GM23338 (cell line): ENCODE data around the gene IMMP2L.

Source experiments
- CREB1 ChIP-seq: fragments of 250-450 bp; sonication (Bioruptor Pico); IDR thresholded peaks from 2 replicates; pipeline ENCODE4 v1.5.0; 2020; ENCODE audit warnings: low read depth, mild to moderate bottlenecking, moderate library complexity
- CTCF ChIP-seq, 2 experiments: fragments of 200-600 bp in 1 of 2; sonication (generic) in 1 of 2; conservative IDR thresholded peaks; 2 replicates each; pipeline versions ENCODE4 v1.5.1 to v1.6.1; 2016 to 2017; ENCODE audit warnings: antibody characterized with exemption in 2 of 2, low read depth in 2 of 2, mild to moderate bottlenecking in 2 of 2, moderate library complexity in 1 of 2
- EZH2 ChIP-seq: fragments of 200-600 bp; sonication (generic); IDR thresholded peaks from one replicate; pipeline ENCODE4 v1.8.0; 2017; ENCODE audit warnings: antibody characterized with exemption, mild to moderate bottlenecking, low read depth; ENCODE audit not compliant: unreplicated experiment
- POLR2AphosphoS5 ChIP-seq: IDR thresholded peaks from 2 replicates; pipeline ENCODE4 v1.6.1; 2016; ENCODE audit warnings: antibody characterized with exemption, low read depth
- REST ChIP-seq: IDR thresholded peaks from one replicate; pipeline ENCODE4 v1.6.1; 2018; ENCODE audit warnings: antibody characterized with exemption; ENCODE audit not compliant: unreplicated experiment

GRCh38 chr7:110914263-110914662, 648.0 kb downstream of the IMMP2L start:
- TF ChIP-seq POLR2AphosphoS5 (no peak), EZH2 (no peak), CTCF (conservative IDR thresholded peaks at IDR 0.05; ENCODE audit: low read depth in 2 of 2) (no peak), REST (no peak), CREB1 (CRISPR knock-in tag) (no peak)
